OCI-LY1 (cell line): Measurements from ENCODE around the gene WNK2.

Experiments
- H2AFZ ChIP-seq: fragments of 200-600 bp; sonication (generic), shearing (Covaris generic); 2 replicates; pipeline ENCODE4 v1.6.0; 2014; ENCODE audit warnings: antibody characterized with exemption, mild to moderate bottlenecking, low read length
- H3F3A ChIP-seq: fragments of 200-600 bp; sonication (generic), shearing (Covaris generic); 2 replicates; pipeline ENCODE4 v1.6.0; 2014; ENCODE audit warnings: mild to moderate bottlenecking, antibody characterized with exemption, low read length, moderate library complexity; ENCODE audit not compliant: insufficient read depth
- H3K27ac ChIP-seq: fragments of 200-600 bp; sonication (generic); 2 replicates; pipeline ENCODE4 v1.5.1; 2014; ENCODE audit warnings: low read length, mixed run types, mild to moderate bottlenecking, low read depth; ENCODE audit not compliant: poor library complexity, severe bottlenecking
- H3K27me3 ChIP-seq: fragments of 200-600 bp; sonication (generic); 2 replicates; pipeline ENCODE4 v1.6.0; 2014; ENCODE audit warnings: antibody characterized with exemption, mild to moderate bottlenecking, low read length, moderate library complexity; ENCODE audit not compliant: insufficient read depth
- H3K36me3 ChIP-seq: fragments of 200-600 bp; sonication (generic); 2 replicates; pipeline ENCODE4 v1.6.1; 2014; ENCODE audit warnings: mild to moderate bottlenecking, antibody characterized with exemption, low read length, moderate library complexity, mixed read lengths; ENCODE audit not compliant: insufficient read depth
- H3K4me1 ChIP-seq: fragments of 200-600 bp; sonication (generic); 2 replicates; pipeline ENCODE4 v1.5.1; 2014; ENCODE audit warnings: mild to moderate bottlenecking, low read length, moderate library complexity; ENCODE audit not compliant: insufficient read depth, severe bottlenecking
- H3K4me2 ChIP-seq: fragments of 200-600 bp; sonication (generic), shearing (Covaris generic); 2 replicates; pipeline ENCODE4 v1.6.1; 2014; ENCODE audit warnings: low read length
- H3K4me3 ChIP-seq: fragments of 200-600 bp; sonication (generic); 2 replicates; pipeline ENCODE4 v1.5.1; 2014; ENCODE audit warnings: low read length, low read depth, mild to moderate bottlenecking, mixed read lengths; ENCODE audit not compliant: poor library complexity, severe bottlenecking
- H3K79me2 ChIP-seq: fragments of 200-600 bp; shearing (Covaris generic); 2 replicates; pipeline ENCODE4 v1.6.1; 2016; ENCODE audit warnings: mixed run types, low read length, mixed read lengths; ENCODE audit not compliant: insufficient read depth
- H3K9ac ChIP-seq: fragments of 200-600 bp; sonication (generic), shearing (Covaris generic); 2 replicates; pipeline ENCODE4 v1.6.1; 2014; ENCODE audit warnings: mild to moderate bottlenecking, low read length, mixed read lengths
- H3K9me2 ChIP-seq: fragments of 200-600 bp; sonication (generic), shearing (Covaris generic); 2 replicates; pipeline ENCODE4 v1.6.1; 2014; ENCODE audit warnings: low read depth, mild to moderate bottlenecking, low read length, mixed read lengths
- H3K9me3 ChIP-seq: fragments of 200-600 bp; shearing (Covaris generic); 2 replicates; pipeline ENCODE4 v1.6.1; 2014; ENCODE audit warnings: low read length, mixed read lengths
- H4K20me1 ChIP-seq: fragments of 200-600 bp; sonication (generic), shearing (Covaris generic); 2 replicates; pipeline ENCODE4 v1.6.0; 2016; ENCODE audit warnings: mild to moderate bottlenecking, low read length; ENCODE audit not compliant: insufficient read depth
- CTCF ChIP-seq: fragments of 200-600 bp; sonication (generic), shearing (Covaris generic); IDR thresholded peaks from 2 replicates; pipeline ENCODE4 v1.5.1; 2017; ENCODE audit warnings: mild to moderate bottlenecking, antibody characterized with exemption, low read length, moderate library complexity, mixed read lengths
- EZH2 ChIP-seq: fragments of 200-600 bp; sonication (generic), shearing (Covaris generic); IDR thresholded peaks from 2 replicates; pipeline ENCODE4 v1.8.0; 2017; ENCODE audit warnings: borderline replicate concordance, mixed run types, mild to moderate bottlenecking, antibody characterized with exemption, low read length, moderate library complexity, mixed read lengths

Gene WNK2

GRCh38 chr9:93267681-93268505, 84.0 kb downstream of the WNK2 start:
- peak overlapping the region; percentile 69 for H3K4me3 ChIP-seq
- peak overlapping the region; percentile 99 for H3K27ac ChIP-seq
- H3K9me3 ChIP-seq, result peaks cover 26% of the 10 kb centered on the region
- H3K79me2 ChIP-seq, result no peaks in the 10 kb centered on the region
- TF ChIP-seq EZH2 (no peak), CTCF (no peak)
- H3K27me3 ChIP-seq, result no peaks in the 10 kb centered on the region
- H3F3A ChIP-seq, result no peaks in the 10 kb centered on the region
- H3K4me2 ChIP-seq, result peak overlapping the region; percentile 96
- peaks cover 65% of the 10 kb centered on the region for H3K36me3 ChIP-seq
- H4K20me1 ChIP-seq, result no peaks in the 10 kb centered on the region
- H2AFZ ChIP-seq, result no peak overlapping the region
- H3K4me1 ChIP-seq, result peaks cover 80% of the 10 kb centered on the region
- H3K9me2 ChIP-seq, result no peaks in the 10 kb centered on the region
- peak overlapping the region; percentile 98 for H3K9ac ChIP-seq

GRCh38 chr9:93268551-93269314, 84.8 kb downstream of the WNK2 start:
- Histone ChIP-seq H3K4me3 (peak overlapping the region; percentile 69), H3K9me3 (peaks cover 30% of the 10 kb centered on the region), H3K27me3 (no peaks in the 10 kb centered on the region), H3F3A (0 out of 2 replicates have a peak, but pooled peaks cover 6% of the 10 kb centered on the region), H3K9me2 (no peaks in the 10 kb centered on the region), H3K4me1 (peaks cover 73% of the 10 kb centered on the region), H2AFZ (no peak overlapping the region), H4K20me1 (no peaks in the 10 kb centered on the region), H3K36me3 (peaks cover 65% of the 10 kb centered on the region), H3K4me2 (peak overlapping the region; percentile 96), H3K79me2 (no peaks in the 10 kb centered on the region), H3K27ac (peak overlapping the region; percentile 99), H3K9ac (peak overlapping the region; percentile 98)
- TF ChIP-seq EZH2 (no peak), CTCF (no peak)

- Histone ChIP-seq H2AFZ (no peak overlapping the region), H3K27ac (peak overlapping the region; percentile 99), H3K9me2 (no peaks in the 10 kb centered on the region), H3K4me3 (no peak overlapping the region), H3K4me2 (no peak overlapping the region), H3K27me3 (no peaks in the 10 kb centered on the region), H3K9ac (no peak overlapping the region), H3K9me3 (peaks cover 46% of the 10 kb centered on the region), H3K36me3 (peaks cover 57% of the 10 kb centered on the region), H4K20me1 (no peaks in the 10 kb centered on the region), H3K79me2 (no peaks in the 10 kb centered on the region), H3K4me1 (peaks cover 50% of the 10 kb centered on the region), H3F3A (0 out of 2 replicates have a peak, but pooled peaks cover 6% of the 10 kb centered on the region)
- TF ChIP-seq CTCF (no peak), EZH2 (no peak)
These were observed 87.0 kb downstream of the WNK2 start for GRCh38 chr9:93270976-93271375.
